ENCODE data around the gene CLP1.

The CLP1 gene

GRCh38 chr11:57663975-57664374 is 6.4 kb downstream of the CLP1 start:
- Histone ChIP-seq H3K14ac (ENCODE audit: low read length) (no peak overlapping the region), H3K79me1 (ENCODE audit: low read depth, low read length) (peaks cover 6% of the 10 kb centered on the region), H3K4me3 (ENCODE audit: low read length in 2 of 2) (no peak overlapping the region), H3K18ac (ENCODE audit: low read length) (no peak overlapping the region), H2BK15ac (ENCODE audit: low read length) (no peak overlapping the region), H3K4me2 (ENCODE audit: insufficient read depth, low read length, poor library complexity, severe bottlenecking) (no peak overlapping the region), H2BK120ac (ENCODE audit: low read depth, low read length) (no peak overlapping the region), H4K8ac (ENCODE audit: low read depth, low read length) (no peak overlapping the region), H4K91ac (ENCODE audit: low read depth, low read length, poor library complexity) (no peak overlapping the region), H3K9ac (ENCODE audit: low read depth, low read length, poor library complexity) (no peak overlapping the region), H3K4ac (ENCODE audit: low read length) (no peak overlapping the region), H2AFZ (ENCODE audit: low read length) (no peak overlapping the region), H3K36me3 (replicated peaks in 1 of 2; ENCODE audit: control insufficient read depth in 2 of 2, insufficient read depth in 2 of 2, low read length in 2 of 2) (peaks cover 15 to 40% of the 10 kb centered on the region in 2 donors), H2AK5ac (ENCODE audit: low read depth, low read length) (no peak overlapping the region), H3K4me1 (ENCODE audit: control insufficient read depth in 2 of 2, insufficient read depth in 1 of 2, low read depth in 1 of 2, low read length in 2 of 2) (peaks cover 0 to 4% of the 10 kb centered on the region in 2 donors), H2BK5ac (ENCODE audit: low read length) (no peak overlapping the region), H2BK12ac (ENCODE audit: low read length) (no peak overlapping the region), H3K27ac (replicated peaks; ENCODE audit: low read length) (no peak overlapping the region), H3K9me3 (replicated peaks in 1 of 2; ENCODE audit: control insufficient read depth in 2 of 2, insufficient read depth in 1 of 2, low read depth in 1 of 2, low read length in 2 of 2) (no peaks in the 10 kb centered on the region), H3K27me3 (ENCODE audit: control insufficient read depth in 3 of 3, insufficient read depth in 3 of 3, low read depth in 1 of 3, low read length in 3 of 3) (no peaks in the 10 kb centered on the region), H3K23ac (ENCODE audit: low read depth, low read length, poor library complexity) (no peak overlapping the region)
- no peak for DNase-seq (ENCODE audit: low spot score)
- no CpG with 5 or more reads among the region's 9 CpGs for WGBS, 2 donors (ENCODE audit: extremely low coverage in 2 of 2, insufficient read length in 2 of 2, insufficient replicate concordance in 1 of 2)

DNA sequence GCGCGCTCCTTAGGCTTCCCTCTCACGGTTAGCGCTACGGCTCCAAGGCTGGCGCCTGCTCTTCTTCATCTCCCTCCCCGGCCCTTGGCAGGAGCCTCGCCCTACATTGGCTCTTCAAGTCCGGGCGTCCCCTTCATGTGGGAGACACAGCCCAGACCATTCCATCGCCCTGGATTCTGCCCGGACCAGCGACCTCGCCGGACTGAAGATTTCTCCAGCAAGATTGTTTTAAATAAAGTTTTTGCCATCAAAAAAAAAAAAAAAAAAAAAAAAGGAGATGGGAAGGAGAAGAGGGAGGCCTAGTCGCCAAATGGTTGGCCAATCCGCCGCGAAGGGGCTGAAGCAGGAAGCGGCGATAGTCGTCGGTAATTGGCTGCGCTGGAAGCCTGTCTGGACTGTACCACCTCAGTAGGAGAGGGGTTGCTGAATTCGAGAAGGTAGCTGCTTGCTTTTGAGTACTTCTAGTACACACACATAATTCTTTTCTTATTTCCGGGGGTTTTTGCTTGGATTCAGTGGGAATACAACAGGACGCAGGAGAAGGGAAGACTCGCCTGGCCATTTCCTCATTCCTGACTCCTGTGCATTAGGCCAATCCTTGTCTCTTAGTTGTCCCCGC is 9.7 kb downstream of the CLP1 start:
- WGBS, 2 donors (ENCODE audit: extremely low coverage in 2 of 2, insufficient read length in 2 of 2, insufficient replicate concordance in 1 of 2): no CpG with 5 or more reads among the region's 29 CpGs
- Histone ChIP-seq H3K23ac (ENCODE audit: low read depth, low read length, poor library complexity) (peak overlapping the region; percentile 29), H3K4me3 (ENCODE audit: low read length in 2 of 2) (peak overlapping the region; percentile 83 to 90)

DNA sequence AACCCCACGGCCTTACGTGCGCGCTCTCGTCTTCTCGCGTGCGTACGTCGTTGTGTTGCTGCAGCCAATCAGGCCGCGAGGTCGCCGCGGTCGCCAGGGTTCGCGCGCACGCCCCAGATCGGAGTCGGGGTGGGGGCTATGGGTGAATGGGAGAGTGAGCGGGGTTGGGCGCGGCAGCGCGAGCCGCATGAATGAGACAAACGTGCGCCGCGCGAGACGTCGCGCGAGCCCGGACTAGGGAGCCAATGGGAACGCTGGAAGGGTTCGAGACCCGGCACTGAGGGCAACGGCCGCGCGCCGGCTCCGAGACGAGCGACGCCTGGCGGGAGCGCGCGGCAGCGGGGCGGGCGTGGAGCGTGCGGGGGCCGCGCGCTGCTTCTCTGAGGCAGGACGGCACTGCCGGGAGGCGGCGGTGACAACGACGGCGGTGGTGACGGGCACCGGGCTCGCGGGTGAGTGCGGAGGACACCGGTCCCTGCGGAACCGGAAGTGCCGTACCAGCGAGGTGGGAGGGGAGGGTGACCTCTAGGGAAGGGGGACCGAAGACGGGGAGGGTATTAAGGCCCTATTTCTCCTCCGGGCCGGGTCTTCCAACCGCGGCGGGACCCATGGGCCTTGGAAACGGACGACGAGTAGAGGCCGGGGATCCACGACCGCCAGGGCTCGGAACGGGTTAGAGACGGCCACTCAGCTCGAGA is 10.3 kb downstream of the CLP1 start, which contains the start of gene ZDHHC5:
Gene ZDHHC5 (plus strand): TSS at position 379 of the 698 bp plus-strand sequence. CDS start 4,977 bp downstream, outside the sequence.
- peak within 1 kb of the TSS; percentile 71 for H2AK5ac ChIP-seq (ENCODE audit: low read depth, low read length)
- H2BK5ac ChIP-seq (ENCODE audit: low read length): peak within 1 kb of the TSS; percentile 95
- H2BK12ac ChIP-seq (ENCODE audit: low read length): no peak within 1 kb of the TSS
- peak within 1 kb of the TSS; percentile 26 for H3K4ac ChIP-seq (ENCODE audit: low read length)
- DNase-seq (ENCODE audit: low spot score): no peak
- H3K23ac ChIP-seq (ENCODE audit: low read depth, low read length, poor library complexity): peak within 1 kb of the TSS; percentile 99
- peak within 1 kb of the TSS; percentile 84 for H3K4me2 ChIP-seq (ENCODE audit: insufficient read depth, low read length, poor library complexity, severe bottlenecking)
- peaks cover 4% of the 10 kb centered on the region for H3K79me1 ChIP-seq (ENCODE audit: low read depth, low read length)
- peaks cover 9 to 22% of the 10 kb centered on the region in 2 donors for H3K36me3 ChIP-seq (replicated peaks in 1 of 2; ENCODE audit: control insufficient read depth in 2 of 2, insufficient read depth in 2 of 2, low read length in 2 of 2)
- peak within 1 kb of the TSS; percentile 92 for H3K14ac ChIP-seq (ENCODE audit: low read length)
- H3K18ac ChIP-seq (ENCODE audit: low read length): peak within 1 kb of the TSS; percentile 98
- peaks cover 0 to 4% of the 10 kb centered on the region in 2 donors for H3K4me1 ChIP-seq (ENCODE audit: control insufficient read depth in 2 of 2, insufficient read depth in 1 of 2, low read depth in 1 of 2, low read length in 2 of 2)
- H3K27me3 ChIP-seq (ENCODE audit: control insufficient read depth in 3 of 3, insufficient read depth in 3 of 3, low read depth in 1 of 3, low read length in 3 of 3): no peaks in the 10 kb centered on the region
- peak within 1 kb of the TSS; percentile 90 for H4K8ac ChIP-seq (ENCODE audit: low read depth, low read length)
- no CpG with 5 or more reads among the region's 96 CpGs for WGBS, 2 donors (ENCODE audit: extremely low coverage in 2 of 2, insufficient read length in 2 of 2, insufficient replicate concordance in 1 of 2)
- H3K27ac ChIP-seq (replicated peaks; ENCODE audit: low read length): peak within 1 kb of the TSS; percentile 97
- peak within 1 kb of the TSS; percentile 76 for H2BK15ac ChIP-seq (ENCODE audit: low read length)
- peak within 1 kb of the TSS; percentile 83 to 90 for H3K4me3 ChIP-seq (ENCODE audit: low read length in 2 of 2)
- H3K9me3 ChIP-seq (replicated peaks in 1 of 2; ENCODE audit: control insufficient read depth in 2 of 2, insufficient read depth in 1 of 2, low read depth in 1 of 2, low read length in 2 of 2): no peaks in the 10 kb centered on the region
- H2BK120ac ChIP-seq (ENCODE audit: low read depth, low read length): no peak within 1 kb of the TSS
- H3K9ac ChIP-seq (ENCODE audit: low read depth, low read length, poor library complexity): peak within 1 kb of the TSS; percentile 90
- H4K91ac ChIP-seq (ENCODE audit: low read depth, low read length, poor library complexity): no peak within 1 kb of the TSS
- H2AFZ ChIP-seq (ENCODE audit: low read length): peak within 1 kb of the TSS; percentile 82

More for the DNA sequence above, 9.7 kb downstream of the CLP1 start:
- H3K18ac ChIP-seq (ENCODE audit: low read length): peak overlapping the region; percentile 73
- H3K9ac ChIP-seq (ENCODE audit: low read depth, low read length, poor library complexity): peak overlapping the region; percentile 90
- H4K91ac ChIP-seq (ENCODE audit: low read depth, low read length, poor library complexity): no peak overlapping the region
- peak overlapping the region; percentile 82 for H2AFZ ChIP-seq (ENCODE audit: low read length)
- DNase-seq (ENCODE audit: low spot score): peak; percentile 99
- peak overlapping the region; percentile 84 for H3K4me2 ChIP-seq (ENCODE audit: insufficient read depth, low read length, poor library complexity, severe bottlenecking)
- H2AK5ac ChIP-seq (ENCODE audit: low read depth, low read length): no peak overlapping the region
- no peak overlapping the region for H3K4ac ChIP-seq (ENCODE audit: low read length)
- no peaks in the 10 kb centered on the region for H3K27me3 ChIP-seq (ENCODE audit: control insufficient read depth in 3 of 3, insufficient read depth in 3 of 3, low read depth in 1 of 3, low read length in 3 of 3)
- H2BK5ac ChIP-seq (ENCODE audit: low read length): peak overlapping the region; percentile 95
- H2BK15ac ChIP-seq (ENCODE audit: low read length): peak overlapping the region; percentile 76
- no peak overlapping the region for H4K8ac ChIP-seq (ENCODE audit: low read depth, low read length)
- no peak overlapping the region for H3K14ac ChIP-seq (ENCODE audit: low read length)
- H3K27ac ChIP-seq (replicated peaks; ENCODE audit: low read length): peak overlapping the region; percentile 97
- no peak overlapping the region for H2BK120ac ChIP-seq (ENCODE audit: low read depth, low read length)
- H3K9me3 ChIP-seq (replicated peaks in 1 of 2; ENCODE audit: control insufficient read depth in 2 of 2, insufficient read depth in 1 of 2, low read depth in 1 of 2, low read length in 2 of 2): no peaks in the 10 kb centered on the region
- H3K36me3 ChIP-seq (replicated peaks in 1 of 2; ENCODE audit: control insufficient read depth in 2 of 2, insufficient read depth in 2 of 2, low read length in 2 of 2): peaks cover 3 to 22% of the 10 kb centered on the region in 2 donors
- H2BK12ac ChIP-seq (ENCODE audit: low read length): no peak overlapping the region
- H3K4me1 ChIP-seq (ENCODE audit: control insufficient read depth in 2 of 2, insufficient read depth in 1 of 2, low read depth in 1 of 2, low read length in 2 of 2): peaks cover 0 to 4% of the 10 kb centered on the region in 2 donors
- H3K79me1 ChIP-seq (ENCODE audit: low read depth, low read length): peaks cover 4% of the 10 kb centered on the region

DNA sequence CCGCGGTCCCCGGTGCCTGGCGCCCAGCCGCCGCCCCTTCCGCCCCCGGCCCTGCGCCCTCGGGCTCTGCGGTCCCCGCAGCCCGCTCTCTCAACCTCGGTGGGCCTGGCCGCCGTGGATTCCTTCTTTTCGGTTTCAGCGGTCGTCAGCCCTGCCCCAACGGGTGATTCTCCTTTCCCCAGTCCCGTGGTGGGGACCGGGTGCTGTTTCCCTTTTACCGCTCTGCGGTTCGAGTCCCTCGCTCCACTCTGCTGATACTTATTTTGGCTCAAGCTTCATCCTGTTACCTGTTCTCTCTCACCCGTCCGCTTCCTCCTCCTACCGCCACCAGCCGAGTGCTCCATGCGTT is 10.8 kb downstream of the CLP1 start:
- no peak overlapping the region for H3K14ac ChIP-seq (ENCODE audit: low read length)
- peak overlapping the region; percentile 75 for H2BK15ac ChIP-seq (ENCODE audit: low read length)
- H4K8ac ChIP-seq (ENCODE audit: low read depth, low read length): no peak overlapping the region
- peak overlapping the region; percentile 95 for H2BK5ac ChIP-seq (ENCODE audit: low read length)
- H3K4me3 ChIP-seq (ENCODE audit: low read length in 2 of 2): peak overlapping the region; percentile 82 to 83
- no peaks in the 10 kb centered on the region for H3K9me3 ChIP-seq (replicated peaks in 1 of 2; ENCODE audit: control insufficient read depth in 2 of 2, insufficient read depth in 1 of 2, low read depth in 1 of 2, low read length in 2 of 2)
- peak overlapping the region; percentile 82 for H2AFZ ChIP-seq (ENCODE audit: low read length)
- H3K79me1 ChIP-seq (ENCODE audit: low read depth, low read length): peaks cover 4% of the 10 kb centered on the region
- H3K27ac ChIP-seq (replicated peaks; ENCODE audit: low read length): peak overlapping the region; percentile 97
- peak overlapping the region; percentile 26 for H3K4ac ChIP-seq (ENCODE audit: low read length)
- H3K23ac ChIP-seq (ENCODE audit: low read depth, low read length, poor library complexity): peak overlapping the region; percentile 99
- H4K91ac ChIP-seq (ENCODE audit: low read depth, low read length, poor library complexity): no peak overlapping the region
- peaks cover 0 to 4% of the 10 kb centered on the region in 2 donors for H3K4me1 ChIP-seq (ENCODE audit: control insufficient read depth in 2 of 2, insufficient read depth in 1 of 2, low read depth in 1 of 2, low read length in 2 of 2)
- DNase-seq (ENCODE audit: low spot score): no peak
- WGBS, 2 donors (ENCODE audit: extremely low coverage in 2 of 2, insufficient read length in 2 of 2, insufficient replicate concordance in 1 of 2): no CpG with 5 or more reads among the region's 31 CpGs
- H3K9ac ChIP-seq (ENCODE audit: low read depth, low read length, poor library complexity): peak overlapping the region; percentile 87
- no peaks in the 10 kb centered on the region for H3K27me3 ChIP-seq (ENCODE audit: control insufficient read depth in 3 of 3, insufficient read depth in 3 of 3, low read depth in 1 of 3, low read length in 3 of 3)
- no peak overlapping the region for H2BK12ac ChIP-seq (ENCODE audit: low read length)
- H3K4me2 ChIP-seq (ENCODE audit: insufficient read depth, low read length, poor library complexity, severe bottlenecking): peak overlapping the region; percentile 71
- H2AK5ac ChIP-seq (ENCODE audit: low read depth, low read length): peak overlapping the region; percentile 71
- H3K18ac ChIP-seq (ENCODE audit: low read length): peak overlapping the region; percentile 98
- H3K36me3 ChIP-seq (replicated peaks in 1 of 2; ENCODE audit: control insufficient read depth in 2 of 2, insufficient read depth in 2 of 2, low read length in 2 of 2): peaks cover 12 to 26% of the 10 kb centered on the region in 2 donors
- H2BK120ac ChIP-seq (ENCODE audit: low read depth, low read length): no peak overlapping the region

Data from neuronal stem cell (in vitro differentiated cells).